GM23248 (cell line): Measurements from ENCODE around the gene ADCY1.

Experiments
- EZH2 ChIP-seq: fragments of 200-600 bp; sonication (generic); IDR thresholded peaks from 2 replicates; pipeline ENCODE4 v1.6.1; 2018; ENCODE audit warnings: antibody characterized with exemption, mild to moderate bottlenecking; ENCODE audit not compliant: insufficient read depth, poor library complexity, severe bottlenecking
- EZH2phosphoT487 ChIP-seq: fragments of 200-600 bp; sonication (generic); IDR thresholded peaks from 2 replicates; pipeline ENCODE4 v1.6.1; 2018; ENCODE audit warnings: antibody characterized with exemption, moderate library complexity, mild to moderate bottlenecking, low read depth; ENCODE audit not compliant: insufficient read depth

DNA sequence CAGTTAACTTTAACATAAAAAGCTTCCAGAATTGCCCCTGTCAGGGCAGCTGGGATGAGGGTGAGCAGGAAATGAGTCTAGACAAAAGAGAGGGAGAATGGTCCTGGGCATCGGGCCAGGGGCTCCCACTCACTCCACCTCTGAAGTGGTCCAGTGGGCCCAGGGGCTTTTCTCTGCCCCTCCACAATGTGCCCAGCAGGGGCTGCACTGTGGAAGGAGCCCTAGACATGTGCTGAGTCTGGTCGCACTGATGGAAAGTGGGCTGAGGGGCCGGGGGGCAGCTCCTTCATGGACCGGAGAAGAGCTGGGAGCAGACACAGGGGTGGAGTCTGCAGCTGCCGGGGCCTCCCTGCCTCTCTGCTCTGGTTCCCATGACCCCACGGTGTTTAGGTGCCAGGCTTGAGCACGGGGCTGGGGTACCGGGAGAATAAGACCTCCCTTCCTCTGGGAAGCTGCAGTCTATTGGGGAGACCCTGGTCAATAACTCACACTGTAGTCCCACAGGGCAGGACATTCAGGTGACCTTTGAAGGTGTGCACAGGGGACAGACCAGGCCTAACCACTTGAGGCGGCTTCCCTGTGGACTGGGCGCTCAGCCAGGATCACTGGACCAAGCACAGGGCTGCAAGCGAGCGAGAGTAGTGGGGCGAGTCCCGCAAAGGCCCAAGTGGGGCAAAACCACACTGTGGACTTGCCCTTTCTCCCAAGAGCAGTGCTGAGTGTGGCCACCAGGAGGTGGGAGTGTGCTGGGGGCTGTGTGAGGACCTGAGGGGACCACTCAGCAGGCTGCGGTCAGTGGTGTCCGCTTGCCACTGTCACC lies 6.1 kb downstream of the ADCY1 start:
- TF ChIP-seq EZH2 (no peak), EZH2phosphoT487 (no peak)
